ENCODE results near the gene SEMA6D.

The SEMA6D gene

GRCh38 chr15:47794252-47794914 is 77.1 kb downstream of the SEMA6D start:
- no peak for DNase-seq (ENCODE audit: extremely low read depth, low read depth)
- no peak for TF ChIP-seq CTCF (IDR thresholded peaks at IDR 0.05; ENCODE audit: low read depth, low read length)

GRCh38 chr15:47795864-47796263 is 78.6 kb downstream of the SEMA6D start:
- no peak for DNase-seq (ENCODE audit: extremely low read depth, low read depth)
- no peak for TF ChIP-seq CTCF (IDR thresholded peaks at IDR 0.05; ENCODE audit: low read depth, low read length)

- no peak for TF ChIP-seq CTCF (IDR thresholded peaks at IDR 0.05; ENCODE audit: low read depth, low read length)
- no peak for DNase-seq (ENCODE audit: extremely low read depth, low read depth)
Measured at GRCh38 chr15:47796339-47796738, 79.0 kb downstream of the SEMA6D start.

- no peak for DNase-seq (ENCODE audit: extremely low read depth, low read depth)
- TF ChIP-seq CTCF (IDR thresholded peaks at IDR 0.05; ENCODE audit: low read depth, low read length): no peak
Measured at GRCh38 chr15:47796830-47797229, 79.5 kb downstream of the SEMA6D start.

GRCh38 chr15:47801522-47801921 is 84.2 kb downstream of the SEMA6D start:
- TF ChIP-seq CTCF (IDR thresholded peaks at IDR 0.05; ENCODE audit: low read depth, low read length): no peak
- no peak for DNase-seq (ENCODE audit: extremely low read depth, low read depth)

GRCh38 chr15:47802216-47802615 is 84.9 kb downstream of the SEMA6D start:
- no peak for DNase-seq (ENCODE audit: extremely low read depth, low read depth)

GRCh38 chr15:47803767-47804166 is 86.5 kb downstream of the SEMA6D start:
- DNase-seq (ENCODE audit: extremely low read depth, low read depth): no peak
- TF ChIP-seq CTCF (IDR thresholded peaks at IDR 0.05; ENCODE audit: low read depth, low read length): no peak

More at GRCh38 chr15:47802216-47802615, 84.9 kb downstream of the SEMA6D start:
- no peak for TF ChIP-seq CTCF (IDR thresholded peaks at IDR 0.05; ENCODE audit: low read depth, low read length)

Data from AG09319 (cell line).